ENCODE data around the gene TANGO6.
"Not testable (repeated sequence)": the region's sequence is repeated elsewhere in the genome, so short reads cannot be mapped to it uniquely, and the experiment has no call there.

The TANGO6 gene

DNA sequence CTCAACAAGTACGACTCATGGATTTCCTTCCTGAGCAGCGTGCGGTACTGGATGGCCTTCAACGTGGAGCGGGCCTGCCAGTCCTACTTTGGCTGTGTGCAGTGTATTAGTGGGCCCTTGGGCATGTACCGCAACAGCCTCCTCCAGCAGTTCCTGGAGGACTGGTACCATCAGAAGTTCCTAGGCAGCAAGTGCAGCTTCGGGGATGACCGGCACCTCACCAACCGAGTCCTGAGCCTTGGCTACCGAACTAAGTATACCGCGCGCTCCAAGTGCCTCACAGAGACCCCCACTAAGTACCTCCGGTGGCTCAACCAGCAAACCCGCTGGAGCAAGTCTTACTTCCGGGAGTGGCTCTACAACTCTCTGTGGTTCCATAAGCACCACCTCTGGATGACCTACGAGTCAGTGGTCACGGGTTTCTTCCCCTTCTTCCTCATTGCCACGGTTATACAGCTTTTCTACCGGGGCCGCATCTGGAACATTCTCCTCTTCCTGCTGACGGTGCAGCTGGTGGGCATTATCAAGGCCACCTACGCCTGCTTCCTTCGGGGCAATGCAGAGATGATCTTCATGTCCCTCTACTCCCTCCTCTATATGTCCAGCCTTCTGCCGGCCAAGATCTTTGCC, 271.1 kb downstream of the TANGO6 start:
- DNase-seq (ENCODE audit: low read depth in 2 of 3, low spot score in 1 of 3), result no peak

DNA sequence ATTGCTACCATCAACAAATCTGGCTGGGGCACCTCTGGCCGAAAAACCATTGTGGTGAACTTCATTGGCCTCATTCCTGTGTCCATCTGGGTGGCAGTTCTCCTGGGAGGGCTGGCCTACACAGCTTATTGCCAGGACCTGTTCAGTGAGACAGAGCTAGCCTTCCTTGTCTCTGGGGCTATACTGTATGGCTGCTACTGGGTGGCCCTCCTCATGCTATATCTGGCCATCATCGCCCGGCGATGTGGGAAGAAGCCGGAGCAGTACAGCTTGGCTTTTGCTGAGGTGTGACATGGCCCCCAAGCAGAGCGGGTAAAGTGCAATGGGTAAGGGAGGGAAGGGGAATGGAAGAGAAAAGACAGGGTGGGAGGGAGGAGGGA, 271.6 kb downstream of the TANGO6 start:
- DNase-seq (ENCODE audit: low read depth in 2 of 3, low spot score in 1 of 3), result no peak

DNA sequence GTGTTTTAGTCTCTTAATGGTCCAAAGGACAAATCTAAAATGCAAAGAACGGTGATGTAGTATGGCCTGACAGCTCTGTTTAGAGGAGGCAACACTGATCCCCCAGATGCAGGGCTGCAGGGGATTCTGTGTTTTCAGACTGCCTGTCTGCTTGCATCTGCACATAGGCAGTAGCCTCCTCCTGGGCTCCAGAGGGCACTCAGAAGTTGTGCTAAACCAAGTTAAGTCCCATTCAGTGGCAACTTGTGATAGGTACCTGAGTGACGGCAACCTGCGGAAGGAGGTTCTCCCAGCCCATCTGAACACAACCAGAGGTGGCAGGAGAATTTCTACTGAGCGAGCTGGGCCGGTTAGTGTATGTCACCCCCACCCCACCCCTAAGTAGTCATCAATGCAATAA, 272.0 kb downstream of the TANGO6 start:
- DNase-seq (ENCODE audit: low read depth in 2 of 3, low spot score in 1 of 3), result no peak

DNA sequence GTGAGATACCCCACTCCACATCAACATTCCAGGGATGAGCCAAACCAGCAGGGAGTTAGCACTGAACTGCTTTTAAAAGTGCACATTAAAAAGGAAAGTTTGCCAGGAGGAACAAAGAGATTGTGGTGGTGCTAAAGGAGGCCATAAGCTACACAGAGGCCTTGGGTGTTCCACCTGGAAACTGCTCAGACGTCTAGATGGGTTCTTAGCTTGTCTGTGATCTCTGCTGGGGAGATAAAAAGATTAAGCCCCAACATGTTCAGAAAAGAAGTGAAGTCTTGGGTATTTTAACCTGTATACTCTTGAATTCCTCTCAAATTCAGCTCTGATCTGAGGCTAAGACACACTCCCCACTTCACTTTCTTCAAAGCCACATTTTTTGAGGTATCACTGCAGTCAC, 272.5 kb downstream of the TANGO6 start:
- no peak for DNase-seq (ENCODE audit: low read depth in 2 of 3, low spot score in 1 of 3)

DNA sequence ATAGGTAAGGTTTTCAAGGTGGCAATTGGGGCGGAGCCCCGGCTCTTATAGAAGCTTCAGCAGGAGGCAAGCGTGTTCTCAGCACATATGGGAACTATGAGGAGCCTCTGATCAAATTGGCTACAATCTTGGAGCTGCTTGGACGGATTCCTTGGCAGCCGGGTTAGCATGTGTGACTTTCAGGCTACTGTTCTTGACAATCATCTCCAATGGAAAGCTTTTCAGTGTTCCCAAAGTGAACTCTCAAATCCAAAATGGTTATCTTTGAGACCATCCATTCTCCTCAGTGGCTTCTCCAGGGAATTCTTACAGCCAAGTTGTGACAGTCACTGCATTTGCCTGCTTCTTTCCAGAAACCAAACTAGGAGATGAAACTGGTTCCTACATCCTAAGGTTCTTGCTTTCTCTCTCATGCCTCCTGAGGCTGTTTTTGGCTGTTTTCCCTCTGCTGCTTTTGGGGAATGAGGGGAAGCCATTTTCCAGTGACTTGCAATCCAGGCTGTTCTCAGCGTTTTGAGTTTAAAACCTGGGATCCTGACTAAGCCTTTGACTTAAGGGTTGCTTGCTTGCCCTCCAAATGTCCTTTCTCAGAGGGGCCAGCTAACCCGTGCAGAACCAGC, 273.0 kb downstream of the TANGO6 start:
- no peak for DNase-seq (ENCODE audit: low read depth in 2 of 3, low spot score in 1 of 3)

DNA sequence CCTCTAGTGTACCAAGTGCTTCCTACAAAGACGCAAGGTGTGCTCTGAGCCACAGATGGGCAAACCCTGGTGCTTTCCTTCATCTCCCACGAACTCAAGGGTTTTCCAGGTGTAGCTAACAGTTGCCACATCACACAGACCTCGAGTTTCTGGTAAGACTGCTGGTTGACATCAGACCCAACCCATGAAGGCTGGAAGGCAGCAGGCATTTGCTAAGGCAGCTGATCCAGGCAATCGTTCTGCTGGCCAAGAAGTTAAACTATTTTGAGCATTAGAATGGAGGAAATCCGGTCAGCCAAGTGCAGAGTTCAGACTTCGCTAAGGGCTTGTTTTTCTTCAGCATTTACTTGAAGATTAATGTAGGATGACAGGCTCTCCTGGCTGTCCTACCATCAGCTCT, 273.6 kb downstream of the TANGO6 start:
- no peak for DNase-seq (ENCODE audit: low read depth in 2 of 3, low spot score in 1 of 3)

DNA sequence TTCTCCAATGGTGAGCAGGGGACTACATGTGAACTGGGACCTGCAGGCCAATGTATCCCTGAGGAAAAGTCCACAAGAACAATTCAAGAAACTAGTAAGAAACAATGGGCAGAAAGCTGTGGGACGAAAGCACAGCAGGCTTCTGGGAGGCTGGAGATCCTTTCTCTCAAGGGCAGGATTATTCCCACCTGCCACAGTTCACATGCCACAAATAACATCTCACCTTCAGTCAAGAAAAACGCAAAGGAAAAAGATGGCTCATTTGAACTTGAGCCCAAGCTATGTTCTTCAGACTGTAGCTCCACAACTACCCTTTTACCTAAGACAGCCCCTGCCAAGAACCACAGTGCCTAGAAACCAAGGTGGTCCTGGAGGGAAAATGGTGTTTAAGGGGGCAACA, 275.1 kb downstream of the TANGO6 start:
- DNase-seq (ENCODE audit: low read depth in 2 of 3, low spot score in 1 of 3), result no peak

DNA sequence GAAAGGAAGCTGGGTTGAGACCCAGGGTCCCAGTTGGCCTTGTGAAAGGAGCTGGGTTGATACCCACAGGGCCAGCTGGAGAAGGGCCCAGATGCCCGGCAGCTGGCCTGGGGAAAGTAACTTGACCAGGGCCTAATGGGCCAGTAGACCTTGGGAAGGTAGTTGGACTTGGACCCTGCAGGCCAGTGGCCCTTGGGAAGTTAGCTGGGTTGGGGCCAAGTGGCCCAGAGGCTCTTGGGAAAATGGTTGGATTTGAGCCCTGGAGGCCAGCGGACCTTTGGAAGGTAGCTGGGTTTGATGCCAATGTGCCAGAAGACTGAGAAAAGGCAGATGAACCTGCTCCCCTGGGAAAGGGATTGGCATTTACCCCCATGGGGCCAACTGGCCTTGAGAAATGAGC, 275.7 kb downstream of the TANGO6 start:
- no peak for DNase-seq (ENCODE audit: low read depth in 2 of 3, low spot score in 1 of 3)

DNA sequence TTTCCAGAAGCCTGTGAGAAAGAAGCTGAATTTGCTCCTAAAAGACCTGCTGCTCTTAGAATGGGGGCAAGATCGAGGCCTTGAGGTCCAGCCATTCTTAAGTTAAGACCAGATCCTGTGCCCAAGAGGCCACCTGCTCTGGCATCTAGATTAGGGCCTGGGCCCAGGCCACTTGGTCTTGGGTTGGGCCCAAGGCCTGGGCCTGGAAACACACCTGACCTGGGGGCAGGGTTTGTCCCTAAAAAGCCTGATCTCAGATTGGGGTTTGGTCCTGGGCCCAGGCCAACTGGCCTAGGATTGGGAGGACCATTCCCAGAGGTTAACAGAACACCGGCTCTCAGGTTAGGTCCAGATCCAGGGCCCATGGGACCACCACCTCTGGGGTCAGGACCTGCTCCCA, 276.2 kb downstream of the TANGO6 start:
- no peak for DNase-seq (ENCODE audit: low read depth in 2 of 3, low spot score in 1 of 3)

DNA sequence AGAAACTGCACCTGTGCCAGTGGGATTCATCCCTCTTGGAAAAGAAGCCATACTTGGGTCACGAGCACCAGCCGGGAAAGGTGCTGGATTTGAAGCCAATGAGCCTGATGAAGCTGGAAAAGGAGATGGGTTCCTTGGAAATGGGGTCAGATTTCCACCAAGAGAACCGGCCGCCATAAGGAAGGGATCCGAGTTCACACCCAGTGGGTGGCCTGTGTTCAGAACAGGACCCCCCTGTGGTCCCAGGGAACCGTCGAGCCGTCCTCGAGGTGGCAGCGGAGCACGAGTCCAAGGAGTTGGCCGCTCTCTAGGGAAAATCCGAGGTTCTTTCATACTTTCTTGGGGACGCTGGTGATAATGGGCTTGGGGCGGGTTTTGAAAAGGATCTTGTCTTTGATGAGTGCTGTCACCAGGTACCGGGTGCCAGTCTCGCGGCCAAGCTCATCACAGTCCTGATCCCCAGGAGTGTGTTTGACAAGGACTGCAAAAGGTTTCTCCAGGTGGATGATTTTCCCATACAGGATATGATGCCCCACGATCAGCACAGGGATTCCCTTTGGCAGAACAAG, 276.8 kb downstream of the TANGO6 start:
- DNase-seq (ENCODE audit: low read depth in 2 of 3, low spot score in 1 of 3), result no peak

DNA sequence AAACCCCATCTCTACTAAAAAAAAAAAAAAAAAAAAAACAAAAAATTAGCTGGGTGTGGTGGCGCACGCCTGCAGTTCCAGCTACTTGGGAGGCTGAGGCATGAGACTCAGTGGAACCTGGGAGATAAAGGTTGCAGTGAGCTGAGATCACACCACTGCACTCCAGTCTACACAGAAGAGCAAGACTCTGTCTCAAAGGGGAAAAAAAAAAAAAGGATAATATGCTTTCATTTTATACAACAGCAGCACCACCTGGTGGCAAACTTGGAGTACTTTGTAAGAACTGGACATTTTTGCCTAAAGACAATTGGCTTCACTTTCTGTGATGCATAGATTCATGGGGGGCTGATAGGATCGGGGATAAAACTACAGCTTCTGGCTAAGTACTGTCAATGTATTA, 280.6 kb downstream of the TANGO6 start:
- peak; percentile 10 to 51 (median 41) for DNase-seq (ENCODE audit: low read depth in 2 of 3, low spot score in 1 of 3)

DNA sequence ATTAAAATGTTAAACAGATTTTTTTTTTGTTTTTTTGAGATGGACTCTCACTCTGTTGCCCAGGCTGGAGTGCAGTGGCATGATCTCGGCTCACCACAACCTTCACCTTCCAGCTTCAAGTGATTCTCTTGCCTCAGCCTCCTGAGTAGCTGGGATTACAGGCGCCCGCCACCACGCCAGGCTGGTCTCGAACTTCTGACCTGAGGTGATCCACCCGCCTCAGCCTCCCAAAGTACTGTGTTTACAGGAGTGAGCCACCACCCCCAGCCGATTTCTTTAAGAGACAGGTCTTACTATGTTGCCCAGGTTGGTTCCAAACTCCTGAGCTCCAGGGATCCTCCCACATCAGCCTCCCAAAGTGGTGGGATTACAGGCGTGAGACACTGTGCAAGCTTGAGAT, 281.1 kb downstream of the TANGO6 start:
- DNase-seq (ENCODE audit: low read depth in 2 of 3, low spot score in 1 of 3), result not testable (repeated sequence)

DNA sequence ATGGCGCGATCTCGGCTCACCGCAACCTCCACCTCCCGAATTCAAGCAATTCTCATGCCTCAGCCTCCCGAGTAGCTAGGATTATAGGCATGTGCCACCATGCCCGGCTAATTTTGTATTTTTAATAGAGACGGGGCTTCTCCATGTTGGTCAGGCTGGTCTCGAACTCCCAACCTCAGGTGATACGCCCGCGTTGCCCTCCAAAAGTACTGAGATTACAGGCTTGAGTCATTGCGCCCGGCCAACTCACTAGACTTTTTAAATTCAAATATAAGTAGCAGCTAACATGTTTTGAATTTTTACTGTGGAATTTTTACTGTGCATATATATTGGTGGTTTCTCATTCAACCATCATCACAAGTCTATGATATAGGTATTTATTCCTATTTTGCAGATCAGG, 281.6 kb downstream of the TANGO6 start:
- not testable (repeated sequence) for DNase-seq (ENCODE audit: low read depth in 2 of 3, low spot score in 1 of 3)

DNA sequence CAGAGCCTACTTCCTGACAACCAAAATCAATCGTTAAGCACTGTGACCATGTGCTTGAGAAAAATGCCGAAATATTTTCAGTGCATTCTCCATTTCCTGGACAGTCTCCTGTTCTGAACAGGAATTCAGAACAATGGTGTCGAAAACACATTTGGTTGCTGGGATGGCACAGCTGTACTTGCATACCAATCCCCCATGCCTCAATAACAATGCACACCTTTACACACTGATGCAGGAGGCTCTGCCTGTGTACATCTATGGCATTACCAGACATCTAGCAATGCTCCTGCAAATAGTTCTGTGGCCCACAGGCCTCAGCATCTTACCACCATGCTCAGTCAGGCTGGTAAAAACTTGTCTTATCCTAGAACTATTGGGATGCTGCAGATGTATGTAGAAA, 282.9 kb downstream of the TANGO6 start:
- no peak for DNase-seq (ENCODE audit: low read depth in 2 of 3, low spot score in 1 of 3)

DNA sequence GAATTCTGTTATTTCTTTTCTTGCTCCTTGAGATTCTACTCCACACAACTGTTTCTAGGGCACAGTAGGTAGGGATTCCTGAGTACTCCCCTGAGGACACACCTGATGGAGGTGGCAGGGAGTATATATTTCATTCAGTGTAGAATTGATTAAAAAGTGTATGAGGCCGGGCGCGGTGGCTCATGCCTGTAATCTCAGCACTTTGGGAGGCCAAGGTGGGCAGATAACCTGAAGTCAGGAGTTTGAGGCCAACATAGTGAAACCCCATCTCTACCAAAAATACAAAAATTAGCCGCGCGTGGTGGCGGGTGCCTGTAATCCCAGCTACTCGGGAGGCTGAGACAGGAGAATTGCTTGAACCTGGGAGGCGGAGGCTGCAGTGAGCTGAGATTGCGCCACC, 283.5 kb downstream of the TANGO6 start:
- DNase-seq (ENCODE audit: low read depth in 2 of 3, low spot score in 1 of 3), result not testable (repeated sequence)

DNA sequence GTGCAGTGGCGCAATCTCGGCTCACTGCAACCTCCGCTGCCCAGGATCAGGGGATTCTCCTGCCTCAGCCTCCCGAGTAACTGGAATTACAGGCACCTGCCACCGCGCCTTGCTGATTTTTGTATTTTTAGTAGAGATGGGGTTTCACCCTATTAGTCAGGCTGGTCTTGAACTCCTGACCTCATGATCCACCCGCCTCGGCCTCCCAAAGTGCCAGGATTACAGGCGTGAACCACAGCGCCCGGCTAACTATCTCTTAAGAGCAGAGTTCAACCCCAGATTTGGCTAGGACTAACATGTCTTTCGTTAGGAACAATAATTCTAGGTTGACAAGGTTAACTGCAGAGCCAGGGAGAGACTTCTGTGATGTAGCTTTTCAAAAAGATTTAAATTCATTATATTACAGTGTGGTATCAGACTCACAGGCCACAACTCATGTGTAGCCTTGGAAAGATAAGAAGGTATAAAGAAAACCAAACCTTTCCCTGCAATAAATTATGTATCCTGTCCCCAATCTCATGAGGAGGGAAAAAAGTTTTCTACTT, 284.7 kb downstream of the TANGO6 start:
- no peak for DNase-seq (ENCODE audit: low read depth in 2 of 3, low spot score in 1 of 3)

DNA sequence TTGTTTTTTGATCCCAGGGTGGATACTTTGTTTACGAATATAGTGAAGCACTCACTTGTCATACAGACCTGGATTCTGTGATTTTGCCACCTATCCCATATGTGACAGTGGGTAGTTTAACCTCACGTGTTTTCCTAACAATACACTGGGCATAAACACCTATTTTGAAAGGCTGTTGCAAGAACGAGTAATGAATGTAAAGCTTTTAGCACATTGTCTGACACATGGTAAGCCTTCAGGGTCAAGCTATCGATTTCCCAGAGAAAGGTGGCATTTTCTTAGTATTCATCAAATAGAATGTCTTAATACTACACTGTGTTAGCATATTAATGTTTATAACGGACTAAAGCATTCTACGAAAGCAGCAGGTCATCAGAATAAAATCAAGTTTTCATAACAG, 287.1 kb downstream of the TANGO6 start:
- no peak for DNase-seq (ENCODE audit: low read depth in 2 of 3, low spot score in 1 of 3)

DNA sequence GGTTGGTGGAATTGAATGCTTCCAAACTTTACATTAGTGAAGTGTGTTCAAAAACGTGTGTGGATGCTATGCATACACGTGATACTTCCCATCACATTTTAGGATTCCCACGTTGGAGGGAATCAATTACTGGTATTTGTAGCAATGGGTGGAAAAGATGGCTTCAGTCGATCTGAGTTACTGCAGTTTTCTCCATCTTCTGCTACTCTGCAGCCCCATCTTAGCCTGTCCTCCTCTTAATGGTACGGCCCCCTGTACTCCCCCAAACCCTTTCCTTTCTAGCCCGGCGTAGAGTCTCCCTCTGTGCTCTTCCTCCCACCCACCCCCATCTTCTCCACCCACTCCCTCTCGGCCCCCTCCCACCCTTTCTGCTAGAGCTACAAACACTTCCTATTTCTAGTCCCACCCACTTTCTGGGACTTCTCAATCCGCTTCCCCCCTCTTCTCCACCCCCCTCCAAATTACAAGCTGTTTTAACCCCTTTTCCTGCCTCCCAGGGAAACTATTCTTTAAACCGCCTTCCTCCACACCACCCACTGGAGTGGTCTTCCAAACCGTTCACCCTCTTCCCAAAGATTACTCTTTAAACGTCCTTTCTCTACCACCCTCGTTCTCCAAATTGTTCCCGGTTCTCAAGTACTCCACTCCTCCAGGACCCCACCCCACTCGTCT, 288.0 kb downstream of the TANGO6 start:
- DNase-seq (ENCODE audit: low read depth in 2 of 3, low spot score in 1 of 3), result no peak

DNA sequence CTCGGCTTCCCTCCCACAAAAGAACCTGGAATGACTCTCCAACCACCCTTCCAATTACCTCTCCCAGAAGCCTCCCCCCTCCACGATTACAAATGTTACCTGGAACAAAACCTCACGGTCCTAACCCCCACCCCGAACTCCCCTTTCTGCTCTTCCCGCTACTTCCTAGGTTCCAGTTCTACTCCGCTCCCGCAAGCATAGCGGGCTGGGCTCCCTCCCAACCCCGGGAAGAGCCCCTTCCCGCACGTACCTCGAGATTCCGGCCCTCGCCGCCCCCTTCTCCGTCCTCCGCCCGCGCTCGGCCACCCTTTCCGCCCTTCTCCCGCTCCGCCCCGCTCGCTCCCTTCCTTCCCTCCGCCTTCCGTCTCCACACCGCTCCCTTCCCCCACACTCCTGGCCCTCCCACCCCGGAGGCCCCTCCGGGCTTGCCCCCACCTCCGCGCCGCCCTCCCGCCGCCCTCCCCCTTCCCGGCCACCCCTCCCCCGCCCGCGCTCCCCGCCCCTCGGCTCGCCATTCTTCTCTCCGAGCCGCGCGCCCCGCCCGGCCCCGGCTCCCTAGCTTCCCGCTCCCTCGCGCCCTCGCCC, 288.6 kb downstream of the TANGO6 start:
- peak; percentile 64 to 79 (median 66) for DNase-seq (ENCODE audit: low read depth in 2 of 3, low spot score in 1 of 3)

DNA sequence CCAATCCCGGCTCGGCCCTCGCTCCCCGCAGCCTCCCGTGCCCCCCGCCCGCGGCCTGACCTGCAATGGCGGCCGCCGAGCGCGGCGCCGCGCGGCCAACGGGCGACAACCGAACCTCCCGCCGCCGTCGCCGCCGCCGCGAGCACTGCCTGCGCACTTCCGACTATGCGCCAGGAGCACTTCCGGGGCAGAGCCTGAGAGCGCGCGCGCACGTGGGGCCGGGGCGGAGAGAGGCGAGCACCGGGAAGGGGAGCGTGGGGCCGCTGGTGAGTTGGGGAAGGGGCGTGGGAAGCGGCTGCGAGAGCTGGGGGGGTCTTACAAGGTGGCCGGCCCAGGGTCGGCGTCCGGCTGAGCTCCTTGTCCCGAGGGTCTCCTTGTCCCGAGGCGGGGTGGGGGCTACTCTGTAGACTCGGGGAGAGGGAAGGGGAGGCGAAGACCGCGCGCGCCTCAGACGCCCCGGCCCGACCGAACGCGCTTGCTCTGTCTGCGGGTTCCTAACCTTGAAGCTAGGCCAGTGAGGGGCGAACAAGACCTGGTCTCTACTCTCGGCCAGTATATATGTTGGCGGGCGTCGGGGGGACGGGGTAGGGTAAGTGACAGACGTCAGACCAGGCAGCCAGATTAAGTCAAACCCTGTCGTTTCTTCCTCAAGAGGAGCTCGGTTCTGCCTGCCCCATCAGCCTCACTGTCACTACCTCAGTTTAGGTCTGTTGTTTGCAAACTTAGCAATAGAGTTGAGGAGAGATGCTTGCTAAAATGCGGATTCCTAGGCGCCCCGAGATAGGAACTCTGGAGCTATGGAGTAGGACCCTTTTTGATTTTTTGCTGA, 289.3 kb downstream of the TANGO6 start, which contains the start of the genes CHTF8 and UTP4:
Gene CHTF8 (minus strand): TSS at position 165 of the 829 bp plus-strand sequence. CDS start 11,130 bp downstream, outside the sequence.
Gene UTP4 (plus strand): TSS at position 226 of the 829 bp plus-strand sequence. CDS start 811 bp downstream, outside the sequence.
- peak; percentile 74 to 88 (median 77) for DNase-seq (ENCODE audit: low read depth in 2 of 3, low spot score in 1 of 3)
